ENCODE results near the gene TUBGCP6. TPM values are rescaled to one million over a fixed set of nuclear protein-coding genes. Genes with fewer than 3 reads are reported as not detected.

TUBGCP6 gene
- total RNA-seq, 4 donors from 2014 or later: 20.3 to 44.3 (median 32.2) TPM

DNA sequence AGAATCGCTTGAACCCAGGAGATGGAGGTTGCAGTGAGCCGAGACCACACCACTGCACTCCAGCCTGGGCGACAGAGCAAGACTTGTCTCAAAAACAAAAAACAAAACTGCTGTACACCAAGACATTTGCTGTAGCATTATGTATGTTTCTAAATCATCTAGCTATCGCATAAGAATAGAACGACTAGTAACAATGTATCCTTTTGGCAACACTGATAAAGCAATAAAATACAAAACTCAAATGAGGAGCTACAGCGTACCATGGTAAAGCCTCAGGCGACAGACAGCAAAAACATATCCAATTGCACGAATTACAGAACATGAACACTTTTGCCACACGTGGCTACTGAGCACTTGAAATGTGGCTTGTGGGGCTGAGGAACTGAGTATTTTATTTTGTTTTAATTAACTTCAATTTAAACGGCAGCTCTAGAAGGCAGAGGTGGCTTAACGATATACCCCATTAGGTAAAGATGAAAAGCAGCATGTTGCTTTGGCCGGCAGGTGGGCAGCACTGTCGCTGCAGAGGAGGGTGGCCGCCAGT is 2.3 kb downstream of the TUBGCP6 start:
- Histone ChIP-seq H3K27ac (no peak overlapping the region), H3K36me3 (peaks cover 0 to 46% (median 8%) of the 10 kb centered on the region in 3 donors), H3K4me1 (peaks cover 26 to 64% (median 46%) of the 10 kb centered on the region in 3 donors), H3K27me3 (no peaks in the 10 kb centered on the region), H3K4me3 (peak overlapping the region in 3 of 4 donors; percentile 69 to 97 (median 96)), H3K9me3 (no peaks in the 10 kb centered on the region)
- no peak for DNase-seq
- TF ChIP-seq, protein P1, sequence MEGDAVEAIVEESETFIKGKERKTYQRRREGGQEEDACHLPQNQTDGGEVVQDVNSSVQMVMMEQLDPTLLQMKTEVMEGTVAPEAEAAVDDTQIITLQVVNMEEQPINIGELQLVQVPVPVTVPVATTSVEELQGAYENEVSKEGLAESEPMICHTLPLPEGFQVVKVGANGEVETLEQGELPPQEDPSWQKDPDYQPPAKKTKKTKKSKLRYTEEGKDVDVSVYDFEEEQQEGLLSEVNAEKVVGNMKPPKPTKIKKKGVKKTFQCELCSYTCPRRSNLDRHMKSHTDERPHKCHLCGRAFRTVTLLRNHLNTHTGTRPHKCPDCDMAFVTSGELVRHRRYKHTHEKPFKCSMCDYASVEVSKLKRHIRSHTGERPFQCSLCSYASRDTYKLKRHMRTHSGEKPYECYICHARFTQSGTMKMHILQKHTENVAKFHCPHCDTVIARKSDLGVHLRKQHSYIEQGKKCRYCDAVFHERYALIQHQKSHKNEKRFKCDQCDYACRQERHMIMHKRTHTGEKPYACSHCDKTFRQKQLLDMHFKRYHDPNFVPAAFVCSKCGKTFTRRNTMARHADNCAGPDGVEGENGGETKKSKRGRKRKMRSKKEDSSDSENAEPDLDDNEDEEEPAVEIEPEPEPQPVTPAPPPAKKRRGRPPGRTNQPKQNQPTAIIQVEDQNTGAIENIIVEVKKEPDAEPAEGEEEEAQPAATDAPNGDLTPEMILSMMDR (IDR thresholded peaks at IDR 0.05): no peak
- no peak for TF ChIP-seq POLR2A (IDR thresholded peaks at IDR 0.05)
- WGBS, 2 donors: 46 to 55% methylated on average over 14 of the region's 14 CpGs
- intact Hi-C loops (cut with DNase I): no loop called here

DNA sequence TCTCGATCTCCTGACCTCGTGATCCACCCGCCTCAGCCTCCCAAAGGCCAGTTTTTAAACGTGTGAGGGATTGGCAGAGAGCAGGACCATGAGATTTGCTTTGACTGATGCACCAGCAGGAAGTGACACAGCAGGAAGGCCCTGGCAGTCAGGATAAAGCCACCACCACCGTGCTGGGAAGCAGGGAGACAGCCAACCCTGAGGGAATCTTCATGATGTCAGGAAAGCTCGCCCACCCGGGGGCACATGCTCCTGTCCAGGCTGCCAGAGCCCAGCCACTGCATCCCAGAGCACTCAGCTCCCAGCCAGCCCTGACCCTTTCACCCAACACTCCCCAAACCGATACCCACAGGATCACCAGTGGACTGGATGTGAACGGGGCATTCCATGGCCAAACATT is 6.1 kb downstream of the TUBGCP6 start:
- 68 to 74% methylated on average over 4 to 5 of the region's 9 CpGs for WGBS, 2 donors
- Histone ChIP-seq H3K4me1 (peaks cover 14 to 34% (median 31%) of the 10 kb centered on the region in 3 donors), H3K9me3 (no peaks in the 10 kb centered on the region), H3K27me3 (no peaks in the 10 kb centered on the region), H3K27ac (no peak overlapping the region), H3K4me3 (no peak overlapping the region), H3K36me3 (peaks cover 0 to 59% (median 0%) of the 10 kb centered on the region in 3 donors)
- TF ChIP-seq, protein P1 (IDR thresholded peaks at IDR 0.05): no peak
- no peak for TF ChIP-seq POLR2A (IDR thresholded peaks at IDR 0.05)
- intact Hi-C loops (cut with DNase I): no loop called here
- no peak for DNase-seq

DNA sequence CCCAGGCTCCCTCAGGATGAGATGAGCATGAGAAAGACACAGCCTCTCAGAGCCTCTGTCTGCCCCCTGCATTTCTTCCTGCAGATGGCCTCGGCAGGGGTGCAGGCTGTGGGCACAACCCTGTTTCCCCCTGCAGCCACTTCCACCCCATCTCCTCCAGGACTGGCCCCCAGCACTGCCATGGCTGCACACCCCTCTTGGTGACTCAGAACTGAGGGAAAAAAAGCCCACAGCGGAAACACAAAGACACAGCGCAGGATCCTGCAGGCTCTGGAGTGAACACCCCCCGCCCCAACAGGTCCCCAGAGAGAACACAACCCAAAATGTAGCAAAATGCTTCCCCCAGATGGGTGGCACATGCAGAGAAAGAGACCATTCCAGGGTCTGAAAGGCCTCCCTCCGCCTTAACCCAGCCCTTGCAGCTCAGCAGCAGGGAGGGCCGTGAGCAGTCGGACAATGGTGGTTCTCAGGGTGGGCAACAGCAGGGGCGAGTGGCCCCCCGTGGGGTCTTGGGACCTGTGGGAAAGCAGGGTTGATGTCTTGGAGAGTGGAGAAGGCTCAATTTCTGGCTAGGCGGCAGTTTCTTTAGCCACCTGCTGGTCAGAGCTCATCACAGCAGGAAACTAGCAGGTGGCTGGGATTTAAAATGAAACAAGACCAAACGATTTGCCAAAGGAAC is 8.0 kb downstream of the TUBGCP6 start:
- no peaks in the 10 kb centered on the region for H3K9me3 ChIP-seq
- TF ChIP-seq, protein P1 (IDR thresholded peaks at IDR 0.05): peak in 2 of 6 experiments; percentile 11 to 52
- TF ChIP-seq POLR2A (IDR thresholded peaks at IDR 0.05): no peak
- H3K4me1 ChIP-seq: peaks cover 7 to 15% (median 12%) of the 10 kb centered on the region in 3 donors
- no peak overlapping the region for H3K4me3 ChIP-seq
- H3K27ac ChIP-seq: no peak overlapping the region
- no peaks in the 10 kb centered on the region for H3K27me3 ChIP-seq
- intact Hi-C loops (cut with DNase I): no loop called here
- H3K36me3 ChIP-seq: peaks cover 0 to 78% (median 0%) of the 10 kb centered on the region in 3 donors
- DNase-seq: no peak
- WGBS, 2 donors: 56 to 90% methylated on average over 3 to 5 of the region's 11 CpGs

DNA sequence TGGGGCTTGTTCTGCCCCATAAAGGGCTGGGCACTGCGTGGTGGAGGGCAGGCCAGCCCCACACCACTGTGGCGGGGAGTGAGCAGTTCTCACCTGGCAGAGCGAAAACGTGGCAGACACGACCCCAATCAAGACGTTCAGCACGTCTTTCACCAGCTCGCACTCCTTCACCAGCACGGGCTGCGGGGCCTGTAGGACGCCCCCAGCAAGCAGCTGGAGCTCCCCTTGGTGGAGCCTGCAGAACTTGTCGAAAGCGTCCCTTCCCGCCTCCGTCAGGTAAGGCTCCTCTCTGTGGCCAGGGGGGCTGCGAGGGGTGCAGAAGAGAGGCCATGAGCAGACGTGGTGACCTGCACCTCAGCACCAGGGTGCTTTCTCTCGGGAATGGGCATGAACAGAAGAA is 11.6 kb downstream of the TUBGCP6 start:
- WGBS, 2 donors: 90 to 92% methylated on average over 2 to 10 of the region's 18 CpGs
- no peak for TF ChIP-seq POLR2A (IDR thresholded peaks at IDR 0.05)
- TF ChIP-seq, protein P1 (IDR thresholded peaks at IDR 0.05): no peak
- Histone ChIP-seq H3K4me1 (no peaks in the 10 kb centered on the region), H3K36me3 (peaks cover 4 to 87% (median 5%) of the 10 kb centered on the region in 3 donors), H3K27ac (no peak overlapping the region), H3K4me3 (no peak overlapping the region), H3K9me3 (no peaks in the 10 kb centered on the region), H3K27me3 (no peaks in the 10 kb centered on the region)
- intact Hi-C loops (cut with DNase I): no loop called here
- DNase-seq: no peak

DNA sequence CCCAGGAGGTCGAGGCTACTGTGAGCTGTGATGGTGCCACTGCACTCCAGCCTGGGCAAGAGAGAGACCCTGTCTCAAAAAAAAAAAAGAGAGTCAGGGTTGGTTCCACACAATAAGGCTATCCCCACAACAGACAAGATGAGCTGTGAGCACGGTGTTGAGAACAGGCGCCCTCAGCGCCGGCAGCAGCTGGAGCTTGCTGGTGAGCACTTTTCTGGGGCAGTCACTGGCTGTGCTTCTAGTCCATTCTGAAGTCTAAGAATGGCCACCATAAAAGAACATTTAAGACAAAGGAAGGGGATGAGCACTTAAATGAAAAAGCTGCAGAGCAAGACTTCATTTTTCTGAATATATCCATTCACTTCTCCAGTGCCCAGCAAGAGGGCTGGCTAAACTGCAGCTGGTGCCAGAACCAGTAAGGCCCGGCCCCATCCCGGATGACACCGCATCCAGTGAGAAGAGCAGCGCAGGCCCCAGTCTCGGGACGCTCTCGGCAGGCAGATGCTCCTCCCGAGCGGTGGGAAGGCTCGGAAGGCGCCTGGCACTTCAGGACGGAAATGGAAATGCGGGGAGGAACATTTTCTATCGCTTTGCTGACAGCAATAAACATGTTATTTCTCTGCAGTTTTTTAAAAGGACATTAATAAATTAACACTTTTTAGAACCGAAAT is 12.2 kb downstream of the TUBGCP6 start:
- intact Hi-C loops (cut with DNase I): no loop called here
- no peaks in the 10 kb centered on the region for H3K27me3 ChIP-seq
- no peaks in the 10 kb centered on the region for H3K9me3 ChIP-seq
- DNase-seq: no peak
- no peak overlapping the region for H3K27ac ChIP-seq
- 88% methylated on average over 20 of the region's 20 CpGs for WGBS, 2 donors
- no peaks in the 10 kb centered on the region for H3K4me1 ChIP-seq
- no peak for TF ChIP-seq POLR2A (IDR thresholded peaks at IDR 0.05)
- TF ChIP-seq, protein P1 (IDR thresholded peaks at IDR 0.05): no peak
- peaks cover 5 to 87% (median 8%) of the 10 kb centered on the region in 3 donors for H3K36me3 ChIP-seq
- H3K4me3 ChIP-seq: no peak overlapping the region

Measured in esophagus squamous epithelium (tissue), 5 donors.